NCI-H82 treated with DMSO at 0.1 percent for 48 hours (cell line): Measurements from ENCODE around the gene ARHGEF28.

Experiments
- DNase-seq: peaks from one replicate; lab custom pipeline; 2025; ENCODE audit not compliant: unreplicated experiment; lab: John Stamatoyannopoulos, UW

Gene ARHGEF28

DNA sequence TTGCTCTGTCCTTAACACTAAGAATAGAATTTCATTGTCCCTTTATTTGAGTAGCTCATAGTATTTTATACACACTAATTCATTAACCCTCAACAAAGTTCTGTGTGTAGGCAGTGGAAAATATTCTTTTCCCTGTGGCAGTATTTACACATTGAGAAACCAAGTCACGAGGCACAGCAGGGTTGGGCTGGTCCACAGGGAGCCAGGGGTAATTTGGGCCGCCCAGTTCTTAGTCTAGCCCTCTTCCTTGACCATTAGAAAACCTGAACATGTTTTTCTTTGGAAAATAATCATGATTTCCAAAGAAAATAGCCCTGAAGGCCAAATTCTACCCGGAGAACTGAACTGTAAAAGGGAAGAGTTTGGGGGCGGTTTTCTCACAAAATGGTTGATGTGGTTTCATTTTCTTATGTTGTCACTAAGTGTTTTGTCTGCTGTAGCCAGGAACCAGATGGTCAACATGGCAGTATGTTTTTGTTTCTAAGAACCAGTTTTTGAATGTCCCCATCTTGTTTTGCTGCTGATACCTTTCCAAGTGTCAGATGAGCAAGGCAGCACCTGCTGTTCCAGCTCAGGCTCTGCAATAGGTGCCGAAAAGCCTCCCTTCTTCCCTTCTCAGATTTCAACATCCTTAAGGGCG, 29.6 kb downstream of the ARHGEF28 start:
- DNase-seq = no peak

DNA sequence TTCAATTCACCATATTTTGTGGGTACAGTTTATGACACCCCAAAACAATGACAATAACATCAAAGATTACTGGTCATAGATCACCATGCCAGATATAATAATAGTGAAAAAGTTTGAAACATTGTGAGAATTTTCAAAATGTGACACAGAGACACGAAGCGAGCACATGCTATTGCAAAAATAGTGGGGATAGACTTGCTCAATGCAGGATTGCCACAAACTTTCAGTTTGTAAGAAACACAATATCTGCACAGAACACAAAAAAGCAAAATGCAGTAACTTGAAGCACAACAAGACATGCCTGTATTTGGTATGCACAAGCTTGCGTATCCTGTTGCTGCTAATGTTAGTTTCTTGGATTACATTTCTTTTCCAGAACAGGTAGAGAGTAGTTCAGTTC, 35.8 kb downstream of the ARHGEF28 start:
- no peak for DNase-seq

DNA sequence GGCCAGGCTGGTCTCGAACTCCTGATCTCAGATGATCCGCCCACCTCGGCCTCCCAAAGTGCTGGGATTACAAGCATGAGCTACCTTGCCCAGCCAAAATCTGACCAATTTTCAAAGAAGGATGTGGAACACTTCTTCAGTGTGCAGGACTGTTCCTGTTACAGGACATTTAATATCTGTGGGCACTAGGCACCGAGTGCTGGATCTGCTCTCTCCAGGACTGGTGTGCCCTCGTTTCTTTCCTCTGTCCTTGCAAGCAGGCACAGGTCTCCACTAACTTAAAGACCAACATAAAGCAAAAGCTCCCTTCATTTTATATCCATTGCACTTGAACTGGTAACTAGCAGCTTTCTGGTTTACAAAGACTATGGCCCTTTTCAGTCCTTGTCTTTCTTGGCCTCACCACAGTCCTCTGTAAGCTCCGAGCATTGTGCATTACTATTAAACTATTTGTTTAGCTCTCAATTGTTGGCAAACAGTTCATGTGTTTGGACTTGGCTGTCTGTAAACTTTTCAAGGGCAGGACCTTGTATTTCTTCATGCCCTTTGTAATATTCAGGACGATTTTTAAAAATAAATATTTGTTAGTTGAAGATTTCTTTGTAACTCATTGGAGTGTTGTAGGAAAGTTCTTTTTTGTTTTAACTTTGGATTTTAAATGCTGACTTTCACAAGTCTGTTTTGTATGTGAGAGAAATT, 37.3 kb downstream of the ARHGEF28 start:
- DNase-seq = no peak

DNA sequence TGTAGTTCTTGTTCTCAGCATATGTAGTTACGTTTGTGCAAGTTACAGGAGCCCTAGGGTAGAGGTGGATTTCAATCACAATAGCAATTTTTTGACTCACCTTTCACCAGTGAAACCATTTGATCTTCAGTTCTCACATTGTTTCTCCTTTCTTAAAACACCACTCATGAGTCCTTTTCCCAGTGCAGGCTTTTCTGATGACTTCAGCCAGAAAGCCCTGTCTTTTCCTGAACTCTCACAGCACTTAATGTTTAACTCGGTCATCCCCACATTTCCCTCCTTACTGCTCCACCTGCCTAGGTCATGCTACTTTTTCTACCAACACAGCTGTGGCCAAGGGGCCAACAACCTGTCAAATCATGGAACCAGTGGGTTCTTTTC, 37.9 kb downstream of the ARHGEF28 start:
- DNase-seq = no peak

DNA sequence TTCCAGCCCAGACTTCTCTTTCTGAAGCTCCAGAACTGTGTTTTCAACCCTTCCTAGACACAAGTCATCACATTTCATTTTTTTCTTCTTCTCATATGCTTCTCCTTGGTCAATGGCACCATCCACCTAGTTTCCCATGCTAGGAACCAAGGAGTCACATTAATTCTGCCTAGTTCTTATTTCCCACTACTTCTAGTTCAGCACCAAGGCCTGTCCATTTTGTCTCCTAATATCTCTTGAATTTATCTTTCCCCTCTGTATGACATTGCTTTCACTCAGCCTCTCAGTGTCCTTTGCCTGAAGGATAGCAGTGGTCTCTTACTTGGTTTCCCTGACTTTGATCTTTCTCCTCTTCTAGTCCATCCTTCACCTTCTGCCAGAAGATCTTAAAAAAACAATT, 38.8 kb downstream of the ARHGEF28 start:
- DNase-seq = no peak

DNA sequence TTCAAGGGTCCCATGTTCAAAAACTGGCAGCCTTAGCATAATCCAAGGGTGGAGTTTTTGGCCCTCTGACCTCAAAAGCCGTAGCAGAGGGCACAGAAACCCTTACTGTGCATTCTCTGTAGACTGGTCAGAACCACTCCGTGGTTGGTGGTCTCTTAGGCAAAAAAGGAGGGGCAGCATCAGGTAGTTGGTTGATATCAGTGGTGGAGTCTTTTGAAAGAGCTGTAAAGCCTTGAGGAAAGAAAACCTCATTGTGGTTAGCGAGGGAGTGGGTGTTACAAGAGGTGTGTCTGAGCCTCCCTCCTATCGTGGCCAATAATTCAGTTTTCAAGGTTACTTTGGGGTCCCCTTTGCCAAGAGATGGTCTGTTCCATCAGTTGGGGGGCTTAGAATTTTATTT, 40.9 kb downstream of the ARHGEF28 start:
- DNase-seq = no peak

DNA sequence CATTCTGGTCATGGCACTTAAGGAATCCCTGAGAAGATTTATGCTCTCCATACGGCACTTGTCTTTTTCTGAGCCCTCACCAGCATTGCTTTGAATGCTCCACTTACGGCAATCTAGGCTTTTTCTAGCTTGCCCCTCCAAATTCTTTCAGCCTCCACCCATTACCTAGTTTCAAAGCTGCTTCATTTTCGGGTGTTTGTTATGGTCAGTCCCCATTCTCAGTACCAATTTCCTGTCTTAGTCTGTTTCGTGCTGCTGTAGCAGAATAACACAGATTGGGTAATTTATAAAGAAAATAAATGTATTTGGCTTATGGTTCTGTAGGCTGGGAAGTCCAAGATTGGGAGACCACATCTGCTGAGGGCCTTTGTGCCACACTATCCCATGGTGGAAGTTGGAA, 42.0 kb downstream of the ARHGEF28 start:
- DNase-seq = no peak

DNA sequence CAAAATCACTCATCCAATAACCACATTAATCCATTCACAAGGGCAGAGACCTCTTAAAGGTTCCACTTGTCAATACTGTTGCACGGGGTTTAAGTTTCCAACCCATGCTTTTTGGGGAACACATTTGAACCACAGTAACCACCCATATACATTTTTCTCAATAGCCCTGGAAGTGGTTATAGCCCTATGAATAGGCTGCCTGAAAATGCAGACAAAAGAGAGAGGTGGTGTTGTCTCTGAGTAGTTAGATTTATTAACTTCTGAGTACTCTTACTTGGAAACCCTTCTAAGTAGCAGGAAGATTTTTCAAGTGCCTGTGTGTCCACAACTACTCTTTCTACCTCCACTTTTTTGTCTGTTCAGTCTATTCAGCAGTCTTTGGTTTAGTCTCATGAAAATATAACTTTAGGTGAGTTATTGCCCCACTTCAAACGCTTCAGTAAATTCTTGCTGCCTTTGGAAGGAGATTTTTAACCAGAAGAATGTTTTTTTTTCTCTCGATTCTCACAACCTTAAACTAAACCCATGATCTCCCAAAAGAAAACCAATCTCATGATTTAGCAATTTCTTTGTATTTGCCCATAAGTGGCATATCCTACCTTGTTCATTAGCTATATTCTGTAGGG, 42.6 kb downstream of the ARHGEF28 start:
- no peak for DNase-seq

DNA sequence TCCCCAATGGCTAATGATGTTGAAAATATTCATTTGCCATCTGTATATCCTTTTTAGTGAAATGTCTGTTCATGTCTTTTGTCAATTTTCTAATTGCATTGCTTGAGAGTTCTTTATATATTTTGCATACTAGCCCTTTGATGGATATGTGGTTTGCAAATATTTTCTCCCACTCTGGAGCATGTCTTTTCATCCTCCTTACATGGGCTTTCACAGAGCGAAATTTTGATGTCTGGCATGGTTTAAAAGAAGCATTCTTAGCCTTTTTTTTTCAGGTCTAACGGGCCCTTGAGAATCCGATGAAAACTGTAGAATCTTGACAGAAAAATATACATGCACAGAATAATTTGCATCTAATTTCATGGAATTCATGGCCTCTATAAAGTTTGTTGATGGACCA, 44.7 kb downstream of the ARHGEF28 start:
- DNase-seq = no peak

DNA sequence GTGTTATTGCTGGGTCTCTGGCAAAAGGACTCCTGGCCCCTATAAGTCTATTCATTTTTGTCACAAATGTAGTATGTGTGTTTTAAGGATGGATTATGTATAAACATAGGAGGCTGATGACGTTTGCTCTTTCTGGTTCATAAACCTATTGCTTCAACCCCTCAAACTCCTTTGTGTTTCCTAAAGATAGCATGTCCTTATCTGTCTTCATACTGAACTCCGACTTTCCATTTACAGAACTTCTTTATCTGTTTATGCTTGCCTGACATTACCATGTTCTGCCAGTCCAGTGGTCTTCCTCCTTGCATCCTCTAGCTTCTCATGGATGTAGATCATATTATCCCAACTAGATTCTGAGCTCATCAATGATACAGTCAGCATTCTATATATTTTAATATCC, 46.1 kb downstream of the ARHGEF28 start:
- no peak for DNase-seq

DNA sequence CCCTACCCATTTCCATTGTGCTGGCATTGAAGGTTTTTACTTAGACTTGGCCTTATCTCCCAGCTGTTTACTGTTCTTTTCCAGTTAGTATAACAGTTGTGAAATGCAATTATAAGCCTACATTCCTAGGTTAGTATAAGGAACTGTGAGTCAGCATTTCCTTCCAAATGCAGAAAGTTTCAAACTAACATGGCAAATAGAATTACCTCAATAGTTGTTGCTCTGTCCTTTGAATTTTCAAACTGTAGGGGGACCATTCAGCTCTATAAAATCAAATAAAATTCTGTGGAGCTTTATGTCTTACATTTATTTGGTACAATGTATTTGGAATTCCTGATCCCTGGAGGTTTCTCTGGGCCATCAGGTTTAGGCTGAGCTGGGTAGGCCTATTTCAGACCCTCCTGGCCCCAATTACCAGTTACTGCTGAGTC, 47.2 kb downstream of the ARHGEF28 start:
- DNase-seq = no peak

DNA sequence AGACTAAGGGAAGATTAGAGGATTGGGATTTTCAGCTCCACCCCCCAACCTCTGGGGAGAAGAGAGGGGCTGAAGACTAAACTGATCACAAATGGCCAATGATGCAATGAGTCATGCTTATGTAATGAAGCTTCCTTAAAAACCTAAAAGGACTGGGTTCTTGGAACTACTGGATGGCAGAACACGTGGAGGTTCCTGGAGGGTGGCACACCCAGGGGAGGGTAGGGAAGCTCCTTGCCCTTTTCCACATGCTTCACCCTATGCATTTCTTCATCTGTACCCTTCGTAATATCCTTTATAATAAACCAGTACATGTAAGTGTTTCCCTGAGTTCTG, 48.6 kb downstream of the ARHGEF28 start:
- no peak for DNase-seq

DNA sequence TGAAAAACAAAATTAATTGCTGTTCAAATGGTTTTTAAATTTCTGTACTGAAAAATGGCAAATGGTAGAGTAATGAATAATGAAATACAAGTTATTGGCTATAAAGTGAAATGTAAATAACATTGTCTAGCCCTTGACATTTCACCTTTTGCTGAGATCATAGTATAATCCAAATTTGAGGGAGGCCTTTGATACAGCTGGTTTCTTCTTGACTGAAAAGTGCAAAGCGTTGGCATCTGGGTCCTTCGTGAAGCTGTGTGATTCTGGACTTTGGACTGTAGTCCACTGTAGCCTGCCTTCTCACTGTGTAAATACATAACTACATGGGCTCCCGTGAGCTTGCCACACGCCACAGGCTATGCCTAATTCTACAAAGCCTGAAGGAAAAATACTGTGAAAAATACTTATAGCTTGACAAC, 52.3 kb downstream of the ARHGEF28 start:
- no peak for DNase-seq

DNA sequence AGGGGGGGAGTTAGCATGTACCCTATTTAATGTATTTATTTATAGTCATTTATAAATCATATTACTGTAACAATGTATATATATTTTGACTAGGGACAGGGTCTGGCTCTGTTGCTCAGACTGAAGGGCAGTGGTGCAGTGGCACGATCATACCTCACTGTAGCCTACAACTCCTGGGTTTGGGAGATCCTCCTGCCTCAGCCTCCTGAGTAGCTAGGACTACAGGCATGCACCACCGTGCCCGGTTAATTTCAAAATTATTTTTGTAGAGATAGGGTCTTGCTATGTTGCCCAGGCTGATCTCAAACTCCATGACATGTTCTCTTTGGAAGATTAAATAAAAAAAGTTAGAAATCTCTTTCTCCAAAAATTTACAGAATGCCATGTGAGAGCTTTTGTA, 52.8 kb downstream of the ARHGEF28 start:
- DNase-seq = no peak

DNA sequence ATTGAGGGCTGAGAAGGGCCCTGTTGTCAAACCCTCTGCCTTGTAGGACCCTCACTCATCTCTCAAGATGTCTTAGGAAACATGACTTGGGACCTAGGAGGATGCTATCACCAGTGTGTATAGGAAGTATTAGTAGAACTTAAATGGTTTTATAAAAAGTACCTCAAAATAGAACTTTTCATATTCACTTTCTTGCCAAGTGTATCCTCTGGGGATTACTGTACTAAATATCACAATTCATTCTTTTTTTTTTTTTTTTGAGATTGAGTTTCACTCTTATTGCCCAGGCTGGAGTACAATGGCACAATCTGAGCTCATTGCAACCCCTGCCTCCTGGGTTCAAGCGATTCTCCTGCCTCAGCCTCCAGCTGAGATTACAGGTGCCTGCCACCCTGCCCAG, 56.2 kb downstream of the ARHGEF28 start:
- no peak for DNase-seq

DNA sequence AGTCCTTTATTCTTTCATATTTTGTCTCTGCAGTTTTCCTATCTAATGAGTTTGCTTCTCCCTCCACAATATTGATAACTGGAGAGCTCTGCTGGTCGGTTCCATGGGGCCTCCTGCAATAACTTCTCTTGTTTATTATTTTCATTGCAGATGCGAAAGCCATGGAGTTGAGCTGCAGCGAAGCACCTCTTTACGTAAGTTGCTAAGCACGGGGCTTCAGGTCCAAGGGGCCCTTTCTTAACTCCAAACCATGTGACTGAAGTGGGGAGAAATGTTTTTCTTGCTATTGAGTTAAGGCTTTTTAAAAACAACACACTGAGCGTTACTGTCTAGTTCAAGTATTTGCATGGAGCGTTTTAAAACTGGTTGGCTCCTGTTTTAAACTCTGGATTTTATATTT, 58.7 kb downstream of the ARHGEF28 start:
- no peak for DNase-seq

DNA sequence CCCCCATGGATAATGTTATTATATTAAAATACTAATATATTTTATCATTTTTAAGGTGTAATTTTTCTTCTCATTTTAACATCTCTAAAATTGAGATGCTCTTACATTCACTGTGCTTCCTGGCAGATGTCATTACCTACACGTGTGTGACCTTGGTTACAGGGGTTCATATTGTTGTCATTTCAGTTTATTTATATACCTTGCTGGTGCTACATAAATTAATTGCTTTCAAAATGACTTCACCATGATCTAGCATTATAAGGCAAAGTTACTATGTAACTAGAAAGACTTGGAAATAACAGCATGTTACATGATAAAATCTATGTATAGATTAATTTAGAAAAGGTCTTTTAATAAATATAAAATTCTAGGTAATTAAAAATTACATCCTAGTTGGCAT, 60.9 kb downstream of the ARHGEF28 start:
- no peak for DNase-seq

DNA sequence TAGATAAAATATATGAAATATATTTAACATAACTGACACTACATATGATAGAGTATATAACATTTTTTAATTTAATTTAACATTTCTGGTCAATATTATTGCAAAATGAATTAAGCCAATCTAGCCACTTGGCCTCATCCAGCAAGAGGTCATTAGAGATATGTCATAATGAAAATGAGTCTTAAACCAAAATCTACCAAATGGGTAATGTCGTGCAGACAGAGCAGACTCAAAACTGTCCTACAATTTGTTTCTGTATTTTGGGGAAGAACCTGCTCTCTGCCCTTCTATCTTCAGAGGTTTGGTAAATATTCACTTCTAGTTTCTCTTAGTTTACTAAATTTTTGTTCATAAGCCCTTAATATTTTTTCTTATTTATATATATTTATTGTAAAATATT, 61.4 kb downstream of the ARHGEF28 start:
- no peak for DNase-seq

DNA sequence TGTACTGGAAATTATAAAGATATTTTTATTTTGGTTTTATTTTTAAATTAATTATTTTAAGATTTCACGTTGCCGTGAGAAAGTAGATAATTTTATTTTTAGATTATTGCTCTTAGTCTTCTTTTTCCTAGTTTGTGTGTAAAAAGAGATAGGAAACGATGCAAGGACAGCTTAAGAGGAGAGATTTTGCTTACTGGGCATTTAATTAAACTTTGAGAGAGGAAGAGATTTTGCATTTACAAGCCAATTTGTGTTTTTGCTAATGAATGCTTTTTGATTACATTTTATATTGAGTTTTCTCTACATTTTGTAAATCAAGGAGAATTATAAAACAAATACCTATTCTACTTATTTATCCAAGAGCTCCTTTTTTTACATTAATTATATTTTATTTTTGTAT, 64.0 kb downstream of the ARHGEF28 start:
- DNase-seq = no peak

DNA sequence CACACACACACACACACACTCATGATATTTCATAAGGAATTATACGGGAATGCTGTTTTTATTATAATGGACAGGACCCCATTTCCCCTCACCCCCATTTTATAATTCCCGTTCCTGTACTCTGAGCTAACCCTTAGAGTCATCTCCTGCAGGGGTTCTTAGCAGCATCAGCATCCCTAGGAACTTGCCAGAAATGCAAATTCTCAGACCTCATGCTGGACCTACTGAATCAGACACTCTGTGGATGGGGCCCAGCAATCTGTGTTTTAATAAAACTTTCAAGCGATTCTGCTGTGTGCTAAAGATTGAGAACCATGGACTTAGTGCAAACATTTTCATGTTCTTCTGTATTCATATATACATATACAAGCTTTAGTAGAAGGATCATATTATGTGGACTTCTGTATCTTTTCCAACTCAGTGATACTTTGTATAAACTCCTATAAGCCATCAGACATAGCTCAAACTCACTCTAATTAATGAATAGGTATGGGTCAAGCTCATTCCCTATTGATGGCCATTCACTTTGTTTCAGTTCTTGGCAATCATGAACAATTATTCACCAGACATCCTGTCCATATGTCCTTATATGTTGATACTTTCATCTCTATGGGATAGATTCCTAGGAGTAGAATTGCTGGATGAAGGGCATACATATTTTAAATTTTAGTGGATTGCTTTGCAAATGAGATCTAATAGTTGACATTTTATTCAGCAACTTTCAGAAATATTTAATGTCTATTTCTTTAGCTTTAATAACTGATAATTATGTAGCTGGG, 65.5 kb downstream of the ARHGEF28 start:
- no peak for DNase-seq

DNA sequence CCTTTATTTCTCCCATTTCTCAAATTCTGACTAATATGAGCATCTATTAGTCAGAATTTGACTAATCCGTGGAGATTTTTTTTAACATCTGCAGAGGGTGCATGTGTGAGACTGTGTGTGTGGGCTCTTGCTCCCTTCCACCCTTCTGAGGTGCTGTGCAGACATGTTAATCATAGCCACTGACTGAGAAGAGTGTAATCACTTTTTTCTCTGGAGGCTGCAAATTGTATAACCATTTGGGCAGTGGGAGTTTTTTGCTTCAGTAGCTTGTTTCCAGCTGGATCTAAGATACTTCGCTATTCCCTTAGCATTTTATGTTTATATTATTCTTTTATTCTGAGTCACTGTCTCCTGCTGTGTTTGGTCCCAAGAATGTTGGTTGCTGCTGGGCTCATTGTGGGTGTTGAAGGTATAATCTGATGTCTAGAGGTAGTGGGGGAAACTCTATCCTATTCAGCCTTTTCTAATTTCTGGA, 66.2 kb downstream of the ARHGEF28 start:
- DNase-seq = no peak

DNA sequence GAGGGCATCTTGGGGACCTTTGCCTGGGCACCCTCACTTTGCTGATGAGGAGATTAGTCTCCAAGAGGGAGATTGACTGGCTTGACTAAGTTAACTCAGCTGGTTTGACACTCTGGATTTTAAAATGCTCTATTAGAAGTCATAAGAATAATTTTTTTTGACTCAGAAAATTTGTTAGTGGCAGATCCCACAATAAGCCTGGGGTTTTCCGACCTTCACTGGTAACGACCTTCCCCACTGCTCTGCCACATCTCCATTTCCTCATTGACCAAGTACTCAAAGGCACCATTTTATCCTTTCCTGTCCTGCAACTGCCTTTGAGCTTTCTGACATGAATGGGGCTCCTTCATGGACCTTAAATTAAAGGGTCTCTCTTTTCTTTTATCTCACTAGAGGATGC, 67.0 kb downstream of the ARHGEF28 start:
- DNase-seq = no peak
